GM12874 (cell line): ENCODE data around the gene TRIM24.

Experiments
- TF ChIP-seq, protein P1 (sequence below): IDR thresholded peaks from 2 replicates; pipeline ENCODE4 v1.5.1; 2011; ENCODE audit warnings: low read depth, mild to moderate bottlenecking, control low read depth, low read length, moderate library complexity; ENCODE audit not compliant: insufficient read depth

TRIM24 gene

DNA sequence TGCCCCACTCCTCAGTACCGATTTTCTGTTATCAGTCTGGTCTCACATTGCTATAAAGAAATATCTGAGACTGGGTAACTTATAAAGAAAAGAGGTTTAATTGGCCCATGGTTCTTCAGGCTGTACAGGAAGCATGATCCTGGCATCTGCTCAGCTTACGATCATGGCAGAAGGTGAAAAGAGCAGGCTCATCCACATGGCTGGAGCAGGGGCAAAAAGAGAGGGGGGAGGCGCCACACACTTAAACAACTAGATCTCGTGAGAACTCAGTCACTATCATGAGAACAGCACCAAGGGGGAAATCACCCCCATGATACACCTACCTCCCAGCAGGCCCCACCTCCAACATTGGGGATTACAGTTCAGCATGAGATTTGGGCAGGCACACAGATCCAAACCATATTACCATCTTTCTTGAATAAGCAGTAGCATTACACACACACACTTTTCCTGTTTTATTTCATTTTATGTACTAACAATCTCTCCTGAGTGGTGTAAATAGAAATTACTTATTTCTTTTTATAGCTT is 53.3 kb downstream of the TRIM24 start:
- TF ChIP-seq, protein P1, sequence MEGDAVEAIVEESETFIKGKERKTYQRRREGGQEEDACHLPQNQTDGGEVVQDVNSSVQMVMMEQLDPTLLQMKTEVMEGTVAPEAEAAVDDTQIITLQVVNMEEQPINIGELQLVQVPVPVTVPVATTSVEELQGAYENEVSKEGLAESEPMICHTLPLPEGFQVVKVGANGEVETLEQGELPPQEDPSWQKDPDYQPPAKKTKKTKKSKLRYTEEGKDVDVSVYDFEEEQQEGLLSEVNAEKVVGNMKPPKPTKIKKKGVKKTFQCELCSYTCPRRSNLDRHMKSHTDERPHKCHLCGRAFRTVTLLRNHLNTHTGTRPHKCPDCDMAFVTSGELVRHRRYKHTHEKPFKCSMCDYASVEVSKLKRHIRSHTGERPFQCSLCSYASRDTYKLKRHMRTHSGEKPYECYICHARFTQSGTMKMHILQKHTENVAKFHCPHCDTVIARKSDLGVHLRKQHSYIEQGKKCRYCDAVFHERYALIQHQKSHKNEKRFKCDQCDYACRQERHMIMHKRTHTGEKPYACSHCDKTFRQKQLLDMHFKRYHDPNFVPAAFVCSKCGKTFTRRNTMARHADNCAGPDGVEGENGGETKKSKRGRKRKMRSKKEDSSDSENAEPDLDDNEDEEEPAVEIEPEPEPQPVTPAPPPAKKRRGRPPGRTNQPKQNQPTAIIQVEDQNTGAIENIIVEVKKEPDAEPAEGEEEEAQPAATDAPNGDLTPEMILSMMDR: no peak

DNA sequence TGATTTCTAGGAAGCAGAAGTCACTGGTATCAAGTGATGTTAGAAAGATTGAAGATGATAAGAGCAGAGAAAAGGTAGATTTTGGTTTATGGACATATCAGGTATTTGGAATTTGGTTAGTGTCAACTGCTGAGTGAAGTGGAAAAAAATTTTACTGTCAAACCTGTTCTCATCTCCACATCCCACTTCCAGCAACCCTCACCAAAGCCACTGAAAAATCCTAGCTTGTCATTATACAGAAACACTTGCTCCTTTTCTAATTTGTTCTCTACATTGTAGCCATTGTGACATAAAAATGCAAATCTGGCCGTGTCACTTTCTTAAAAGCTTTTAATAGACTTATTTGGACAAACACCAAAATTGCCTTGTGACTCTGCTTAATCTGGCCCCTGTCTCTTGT is 54.0 kb downstream of the TRIM24 start:
- TF ChIP-seq, protein P1: no peak

DNA sequence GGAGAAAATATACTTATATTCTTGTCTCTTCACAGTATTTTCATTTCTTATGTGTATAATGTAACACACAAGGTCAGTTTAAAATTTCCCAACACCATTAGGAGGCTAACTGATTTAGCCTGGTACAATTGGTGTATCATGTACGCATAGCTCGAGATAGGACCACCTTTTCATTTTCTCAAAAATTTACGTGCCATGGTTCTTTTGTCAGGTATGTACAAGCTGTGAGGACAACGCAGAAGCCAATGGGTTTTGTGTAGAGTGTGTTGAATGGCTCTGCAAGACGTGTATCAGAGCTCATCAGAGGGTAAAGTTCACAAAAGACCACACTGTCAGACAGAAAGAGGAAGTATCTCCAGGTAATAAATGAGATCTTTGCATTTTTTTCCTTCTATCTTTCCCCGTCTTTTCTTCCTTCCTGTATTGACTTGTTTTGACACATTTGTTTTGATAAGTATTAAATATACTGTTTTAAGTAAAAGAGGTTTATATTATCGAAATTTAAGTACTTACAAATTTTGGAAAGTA is 55.0 kb downstream of the TRIM24 start:
- TF ChIP-seq, protein P1: no peak

DNA sequence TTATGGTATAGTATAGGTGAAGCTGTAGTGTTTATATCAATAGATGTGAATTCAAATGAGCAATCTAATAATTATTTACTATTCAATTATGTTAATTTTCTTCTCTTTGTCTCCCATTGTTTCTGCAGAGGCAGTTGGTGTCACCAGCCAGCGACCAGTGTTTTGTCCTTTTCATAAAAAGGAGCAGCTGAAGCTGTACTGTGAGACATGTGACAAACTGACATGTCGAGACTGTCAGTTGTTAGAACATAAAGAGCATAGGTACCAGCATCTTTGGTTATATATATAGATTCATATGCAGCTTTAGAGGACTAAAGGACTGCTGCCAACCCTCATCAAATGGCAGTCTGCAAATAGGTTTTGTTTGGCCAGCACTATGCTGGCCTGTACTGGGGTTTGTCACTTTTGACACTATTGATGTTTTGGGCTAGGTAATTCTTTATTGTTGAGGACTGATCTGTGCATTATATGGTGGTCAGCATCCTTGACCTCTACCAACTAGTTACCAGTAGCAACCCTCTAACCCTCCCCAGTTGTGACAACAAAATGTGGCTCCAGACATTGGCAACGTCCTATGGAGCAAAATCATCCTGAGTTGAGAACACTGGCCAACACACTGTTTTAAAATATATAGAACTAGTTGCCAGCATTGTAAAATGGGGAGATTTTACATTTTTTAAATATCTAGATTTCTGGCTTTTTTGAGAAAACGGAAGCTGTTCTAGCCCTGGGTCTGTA is 59.2 kb downstream of the TRIM24 start:
- TF ChIP-seq, protein P1: no peak

DNA sequence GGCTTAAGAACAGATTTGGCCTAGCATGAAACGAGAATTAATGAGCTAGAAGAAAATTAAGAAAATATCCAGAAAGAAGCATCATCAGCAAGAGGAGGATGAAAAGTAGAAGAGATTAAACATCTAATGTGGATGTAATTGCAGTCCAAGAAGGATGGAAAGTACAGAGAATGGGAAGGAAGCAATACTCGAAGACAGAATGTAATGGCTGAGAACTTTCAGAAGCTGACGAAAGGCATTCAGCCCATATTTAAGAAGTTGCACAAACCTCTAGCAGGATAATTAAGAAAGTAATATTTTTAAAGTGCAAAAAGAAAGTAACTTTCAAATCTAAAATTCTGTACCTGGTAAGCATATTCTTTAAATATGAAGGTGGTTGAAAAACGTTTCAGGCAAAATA is 60.7 kb downstream of the TRIM24 start:
- TF ChIP-seq, protein P1: no peak

DNA sequence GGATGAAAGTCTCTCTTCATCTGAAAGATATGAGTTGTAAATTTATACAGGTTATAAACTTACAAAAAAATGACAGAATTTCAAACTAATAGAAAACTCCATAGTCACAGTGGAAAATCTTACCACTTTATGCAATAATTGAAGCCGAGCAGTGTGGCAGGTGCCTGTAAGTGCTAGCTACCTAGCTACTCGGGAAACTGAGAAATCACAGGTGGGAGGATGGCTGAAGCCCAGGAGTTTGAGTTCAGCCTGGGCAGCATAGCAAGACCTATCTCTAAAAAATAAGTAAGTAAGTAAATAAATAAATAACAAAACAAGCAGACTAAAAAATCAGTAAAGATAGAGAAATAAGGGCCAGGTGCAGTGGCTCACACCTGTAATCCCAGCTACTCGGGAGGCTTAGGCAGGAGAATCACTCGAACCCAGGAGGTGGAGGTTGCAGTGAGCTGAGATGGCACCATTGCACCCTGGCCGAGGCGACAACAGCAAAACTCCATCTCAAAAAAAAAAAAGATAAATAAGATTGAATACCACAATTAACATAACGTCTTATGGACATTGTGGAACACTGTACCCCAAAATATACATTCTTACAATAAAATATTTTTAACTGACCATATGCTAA is 61.9 kb downstream of the TRIM24 start:
- TF ChIP-seq, protein P1: no peak

DNA sequence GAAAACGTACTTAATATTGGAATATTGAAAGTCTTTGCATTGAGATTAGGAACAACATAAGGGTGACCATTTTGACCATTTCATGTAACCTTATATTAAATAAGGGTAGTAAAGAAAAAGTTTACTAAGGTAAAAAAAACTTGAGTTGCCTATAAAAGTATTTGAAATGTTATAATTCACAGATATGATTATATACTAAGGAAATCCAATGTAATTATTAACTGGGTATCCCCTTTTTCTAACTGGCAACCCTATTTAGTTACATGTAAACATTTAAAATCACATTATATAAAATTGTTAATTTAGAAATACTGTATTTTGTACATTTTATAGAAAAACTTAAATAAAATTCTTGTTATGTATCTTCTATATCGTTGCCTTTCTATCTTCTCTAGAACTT is 64.2 kb downstream of the TRIM24 start:
- TF ChIP-seq, protein P1: no peak
